GM18499 (cell line): ENCODE measurements around the gene FAM83F.

ENCODE experiments used
- ATAC-seq: cut with Tn5 transposase; IDR thresholded peaks from one replicate; pipeline ENCODE4 v1.9.1; 2021; ENCODE audit warnings: moderate number of reproducible peaks; ENCODE audit not compliant: insufficient read depth, unreplicated experiment

The FAM83F gene

DNA sequence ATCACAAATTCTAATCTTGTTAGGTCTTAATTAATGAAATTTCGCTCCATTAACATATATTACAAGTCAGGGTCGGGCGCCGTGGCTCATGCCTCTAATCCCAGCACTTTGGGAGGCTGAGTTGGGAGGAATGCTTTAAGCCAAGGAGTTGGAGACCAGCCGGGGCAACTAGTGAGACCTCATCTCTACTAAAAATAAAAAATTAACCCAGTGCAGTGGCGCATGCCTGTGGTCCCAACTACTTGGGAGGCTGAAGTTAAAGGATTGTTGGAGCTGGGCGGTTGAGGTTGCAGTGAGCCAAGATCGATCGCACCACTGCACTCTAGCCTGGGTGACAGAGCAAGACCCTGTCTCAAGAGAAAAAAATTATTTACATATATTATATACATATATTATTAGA lies 32.7 kb upstream of the FAM83F start:
- ATAC-seq = no peak

DNA sequence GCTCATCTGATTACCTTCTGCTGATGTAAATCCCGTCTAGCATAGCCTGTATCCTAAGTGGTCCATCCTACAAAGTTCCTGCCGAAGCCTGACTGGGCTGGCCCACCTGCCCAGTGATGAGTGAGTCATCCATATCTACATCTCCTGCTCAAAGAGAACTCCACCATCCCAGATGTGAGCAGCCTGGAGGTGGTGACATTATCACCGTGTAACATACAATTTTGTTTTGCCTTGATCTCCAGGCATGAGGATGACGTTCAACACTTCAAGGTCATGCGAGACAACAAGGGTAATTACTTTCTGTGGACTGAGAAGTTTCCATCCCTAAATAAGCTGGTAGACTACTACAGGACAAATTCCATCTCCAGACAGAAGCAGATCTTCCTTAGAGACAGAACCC lies 29.0 kb upstream of the FAM83F start:
- ATAC-seq = no peak

DNA sequence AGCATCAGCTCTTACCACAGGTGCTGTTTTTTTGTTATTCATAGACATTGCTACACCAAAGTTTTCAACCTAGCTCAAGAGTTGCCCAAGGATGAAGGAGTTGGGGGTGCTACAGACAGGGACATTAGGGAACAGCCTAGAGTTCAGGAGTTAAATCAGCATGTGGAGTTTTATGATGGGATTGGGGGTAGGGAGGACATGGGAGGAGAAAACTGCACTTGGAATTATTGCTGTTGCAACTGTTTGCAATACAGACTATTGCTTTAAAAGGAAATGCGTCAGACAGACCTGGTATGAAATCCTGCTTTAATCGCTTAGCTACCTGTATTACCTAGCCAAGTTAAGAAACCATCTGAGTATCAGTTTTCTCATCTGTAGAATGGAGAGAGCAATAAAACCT lies 28.3 kb upstream of the FAM83F start:
- ATAC-seq = no peak

GRCh38 chr22:39967103-39967829 lies 27.5 kb upstream of the FAM83F start:
- ATAC-seq = no peak

GRCh38 chr22:39967996-39968972 lies 26.5 kb upstream of the FAM83F start:
- no peak for ATAC-seq

DNA sequence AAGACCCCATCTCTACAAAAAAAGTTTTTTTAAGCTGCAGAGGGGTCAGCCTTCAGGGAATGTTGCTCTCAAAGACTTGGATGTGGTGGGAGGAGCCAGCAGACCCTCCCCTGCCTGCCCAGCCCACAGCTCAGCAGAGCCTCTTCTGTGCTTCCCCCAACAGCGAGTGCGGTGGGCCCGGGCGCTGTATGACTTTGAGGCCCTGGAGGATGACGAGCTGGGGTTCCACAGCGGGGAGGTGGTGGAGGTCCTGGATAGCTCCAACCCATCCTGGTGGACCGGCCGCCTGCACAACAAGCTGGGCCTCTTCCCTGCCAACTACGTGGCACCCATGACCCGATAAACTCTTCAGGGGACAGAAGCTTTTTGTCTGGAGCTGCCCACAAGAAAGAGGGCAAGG lies 24.0 kb upstream of the FAM83F start:
- ATAC-seq = no peak

DNA sequence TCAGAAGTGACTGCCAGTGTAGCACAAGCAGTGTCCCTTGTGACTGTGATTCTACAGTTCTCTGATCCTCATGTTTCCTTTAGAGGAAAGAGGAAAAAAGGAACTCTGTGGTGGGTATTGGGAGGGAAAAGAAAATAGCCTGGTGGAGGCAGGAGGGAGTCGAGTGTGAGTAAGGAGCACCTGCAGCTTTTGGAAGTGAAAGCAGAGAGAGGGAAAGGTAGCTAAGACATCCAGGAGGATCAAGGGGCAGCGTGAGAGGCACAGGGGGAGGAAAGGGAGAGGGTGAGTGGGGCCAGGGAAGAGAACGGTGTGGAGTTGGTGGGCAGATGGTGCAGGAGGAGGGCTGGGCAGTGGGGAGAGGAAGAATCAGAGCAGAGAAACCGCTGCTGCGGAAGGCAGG lies 22.1 kb upstream of the FAM83F start:
- no peak for ATAC-seq

DNA sequence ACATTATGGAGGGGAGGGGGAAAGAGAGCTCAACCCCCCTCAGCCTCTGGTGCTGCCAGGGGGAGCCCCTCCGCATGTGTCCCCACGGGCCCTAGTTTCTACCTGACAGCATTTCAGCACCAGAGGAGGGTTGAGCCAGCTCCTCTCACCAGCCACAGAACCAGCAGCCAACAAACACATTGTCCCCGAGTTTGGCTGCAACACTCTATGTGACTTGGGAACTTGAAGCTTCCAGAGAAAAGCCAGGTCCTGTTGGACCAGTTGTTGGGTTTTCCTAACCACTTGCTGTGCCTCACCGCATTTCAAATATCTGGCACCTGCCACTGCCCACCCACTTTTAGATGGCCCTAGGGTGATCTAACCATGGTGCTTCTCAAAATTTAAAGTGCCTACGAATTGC lies 21.1 kb upstream of the FAM83F start:
- ATAC-seq = no peak

DNA sequence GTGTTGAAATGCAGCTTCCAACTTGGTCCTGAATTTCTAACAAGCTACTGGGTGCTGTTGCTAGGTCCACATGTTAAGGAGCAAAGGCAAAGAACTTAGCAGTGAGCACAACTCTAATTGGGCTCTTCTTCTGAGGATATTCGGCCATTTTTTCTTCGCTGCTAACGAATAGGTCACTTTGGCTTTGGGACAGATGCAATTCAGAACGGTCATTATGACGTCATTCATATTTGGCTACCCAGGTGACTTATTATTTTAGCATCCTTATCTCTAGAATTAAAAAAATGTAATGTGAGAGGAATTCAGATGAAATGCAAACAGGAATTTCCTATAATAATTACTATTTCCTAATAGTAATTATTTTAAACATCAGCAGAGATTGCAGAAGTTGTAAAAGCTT lies 20.7 kb upstream of the FAM83F start:
- no peak for ATAC-seq

- no peak for ATAC-seq
Measured at GRCh38 chr22:39979048-39979447, 15.7 kb upstream of the FAM83F start.

GRCh38 chr22:39979458-39979857 lies 15.3 kb upstream of the FAM83F start:
- no peak for ATAC-seq

DNA sequence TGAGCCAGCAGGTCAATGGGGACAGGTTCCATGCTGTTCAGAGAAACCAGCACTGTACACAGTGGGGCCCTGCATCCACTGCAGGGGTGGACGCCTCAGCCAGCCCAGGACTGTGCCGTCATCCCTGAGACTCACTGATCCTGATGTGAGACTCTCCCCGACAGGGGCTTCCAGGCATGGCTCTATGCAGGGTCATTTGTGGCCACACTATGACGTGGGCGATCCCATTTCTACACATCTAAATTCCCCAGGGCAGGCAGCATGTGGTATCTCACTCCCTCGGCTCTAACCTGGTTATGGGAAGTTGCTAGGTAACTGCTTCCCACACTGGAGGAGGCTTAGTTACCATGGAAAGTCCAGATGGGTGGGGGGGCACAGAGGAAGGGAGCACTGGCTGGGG lies 14.2 kb upstream of the FAM83F start:
- ATAC-seq = no peak

DNA sequence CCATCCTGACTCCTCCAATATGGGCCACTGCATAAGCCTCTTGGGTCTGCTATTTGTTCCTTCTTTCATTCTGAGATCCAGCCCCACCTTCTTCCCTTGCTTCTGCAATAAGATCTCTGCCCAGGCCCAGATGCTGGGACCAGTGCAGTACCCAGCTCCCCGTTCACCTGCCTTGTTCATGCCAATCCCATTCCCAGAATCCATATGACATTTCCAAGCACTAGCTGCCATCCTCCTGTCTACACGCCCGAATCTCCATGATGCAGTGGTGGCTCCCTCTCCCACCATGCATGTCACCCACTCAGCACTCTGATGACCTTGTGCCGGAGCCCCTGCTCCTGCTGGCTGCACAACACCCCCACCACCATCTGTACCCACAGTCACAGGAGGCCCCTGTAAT lies 11.4 kb upstream of the FAM83F start:
- no peak for ATAC-seq

GRCh38 chr22:39984006-39984405 lies 10.7 kb upstream of the FAM83F start:
- no peak for ATAC-seq

- ATAC-seq = no peak
Measured at GRCh38 chr22:39984746-39985145, 10.0 kb upstream of the FAM83F start.

GRCh38 chr22:39985383-39986035 lies 9.2 kb upstream of the FAM83F start:
- no peak for ATAC-seq

- ATAC-seq = no peak
Measured at GRCh38 chr22:39988386-39989114, 6.2 kb upstream of the FAM83F start.

DNA sequence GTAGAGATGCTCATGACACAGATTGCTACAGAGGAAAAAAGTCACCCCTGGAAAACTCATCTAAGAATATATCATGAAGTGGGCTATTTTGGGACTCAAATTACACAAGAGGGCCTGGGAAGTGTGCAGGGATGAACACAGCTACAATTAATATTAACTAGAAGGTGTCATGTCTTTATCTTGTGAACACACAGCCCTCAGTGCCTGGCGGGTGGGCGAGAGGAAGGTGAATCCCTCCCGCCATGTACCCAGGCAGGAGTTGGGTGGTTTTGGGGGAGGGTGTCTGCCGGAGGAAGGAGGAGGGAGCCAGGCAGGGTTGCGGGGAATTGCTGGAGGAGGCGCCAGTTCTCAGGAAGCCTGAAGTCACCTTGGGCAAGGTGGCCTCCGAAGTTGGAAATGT lies 5.1 kb upstream of the FAM83F start:
- no peak for ATAC-seq

GRCh38 chr22:39990686-39991085 lies 4.1 kb upstream of the FAM83F start:
- ATAC-seq = no peak

DNA sequence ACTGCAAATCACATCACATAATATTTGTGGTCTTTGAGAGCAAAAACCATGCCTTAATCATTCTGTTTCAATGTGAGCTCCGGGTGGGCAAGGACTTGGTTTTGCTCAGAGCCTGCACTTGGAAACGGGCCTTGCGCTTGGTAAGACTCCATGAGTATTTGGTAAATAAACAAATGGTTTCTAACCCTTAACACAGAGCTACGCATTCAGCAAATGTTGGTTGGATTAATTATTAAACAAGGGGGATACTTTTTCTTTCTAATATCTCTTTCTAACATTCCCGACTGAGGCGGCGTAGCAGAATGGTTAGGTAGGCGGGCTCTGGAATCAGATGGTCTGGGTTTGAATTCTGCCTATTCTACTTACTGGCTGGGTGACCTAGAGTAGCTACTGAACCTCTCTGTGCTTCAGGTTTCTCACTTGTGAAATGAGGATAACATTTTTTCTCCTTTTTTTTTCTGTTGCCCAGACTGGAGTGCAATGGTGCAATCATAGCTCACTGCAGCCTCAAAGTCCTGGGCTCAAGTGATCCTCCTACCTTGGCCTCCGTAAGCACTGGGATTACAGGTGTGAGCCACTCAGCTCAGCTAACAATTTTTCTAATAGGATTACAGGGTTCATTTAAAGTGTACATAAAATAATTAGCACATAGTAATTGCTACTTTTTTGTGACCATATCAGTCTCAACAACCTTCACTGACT lies 3.4 kb upstream of the FAM83F start:
- ATAC-seq = no peak
